HepG2 (cell line): Measurements from ENCODE around the gene TATDN2. TPM values are rescaled to one million over a fixed set of nuclear protein-coding genes. Genes with fewer than 3 reads are reported as not detected.

Experiments used
- ARNT ChIP-seq: fragments of 450-650 bp; IDR thresholded peaks from 2 replicates; pipeline ENCODE4 v1.6.1; 2017
- CHD4 ChIP-seq: fragments of 200-600 bp; sonication (generic); IDR thresholded peaks from 2 replicates; pipeline ENCODE4 v1.7.0; 2017; ENCODE audit warnings: mild to moderate bottlenecking, low read length, borderline replicate concordance
- ELF3 ChIP-seq: IDR thresholded peaks from 2 replicates; pipeline ENCODE4 v1.6.1; 2016; ENCODE audit warnings: missing genetic modification reagents, missing compliant biosample characterization
- FOSL1 ChIP-seq: sonication (generic); formaldehyde crosslinking; IDR thresholded peaks from 2 replicates; pipeline ENCODE4 v1.9.0; 2021; ENCODE audit warnings: missing genetic modification reagents, borderline replicate concordance
- FOXA1 ChIP-seq, 2 experiments: fragments of 450-650 bp in 1 of 2; sonication (generic) in 1 of 2; formaldehyde crosslinking in 1 of 2; IDR thresholded peaks; 2 replicates each; pipeline versions ENCODE4 v1.4.0 to v1.6.1; 2016 to 2020; ENCODE audit warnings: missing genetic modification reagents in 1 of 2
- FOXC1 ChIP-seq: sonication (generic); formaldehyde crosslinking; IDR thresholded peaks from 2 replicates; pipeline ENCODE4 v1.8.0; 2022; ENCODE audit warnings: mild to moderate bottlenecking, missing genetic modification reagents, borderline replicate concordance
- FOXO1 ChIP-seq: sonication (generic); formaldehyde crosslinking; IDR thresholded peaks from 2 replicates; pipeline ENCODE4 v1.4.0; 2020; ENCODE audit warnings: missing genetic modification reagents
- LCORL ChIP-seq, 2 experiments: fragments of 450-650 bp in 1 of 2; sonication (generic) in 1 of 2; formaldehyde crosslinking in 1 of 2; IDR thresholded peaks; 2 replicates each; pipeline versions ENCODE4 v1.5.0 to v1.6.1; 2017 to 2020; ENCODE audit warnings: antibody characterized with exemption in 1 of 2, missing genetic modification reagents in 1 of 2
- RARA ChIP-seq: IDR thresholded peaks from 2 replicates; pipeline ENCODE4 v1.6.1; 2016; ENCODE audit warnings: missing genetic modification reagents, missing compliant biosample characterization
- SIN3A ChIP-seq: IDR thresholded peaks from 2 replicates; pipeline ENCODE4 v1.6.1; 2011; ENCODE audit warnings: low read depth, mild to moderate bottlenecking, control low read depth, low read length, borderline replicate concordance
- SOX13 ChIP-seq, 3 experiments: fragments of 450-650 bp in 1 of 3; sonication (generic) in 1 of 3; formaldehyde crosslinking in 1 of 3; IDR thresholded peaks in 2 of 3; conservative IDR thresholded peaks in 1 of 3; 2 replicates each; pipeline versions ENCODE4 v1.5.0 to v1.6.1; 2016 to 2020; ENCODE audit warnings: antibody characterized with exemption in 1 of 3, mild to moderate bottlenecking in 1 of 3, missing compliant biosample characterization in 1 of 3, missing genetic modification reagents in 1 of 3, moderate library complexity in 1 of 3
- SOX5 ChIP-seq: IDR thresholded peaks from 2 replicates; pipeline ENCODE4 v1.6.1; 2016; ENCODE audit warnings: borderline replicate concordance
- SSRP1 ChIP-seq: IDR thresholded peaks from 2 replicates; pipeline ENCODE4 v1.6.1; 2016; ENCODE audit warnings: control low read depth
- ZBTB3 ChIP-seq: sonication (generic); formaldehyde crosslinking; IDR thresholded peaks from 2 replicates; pipeline ENCODE4 v1.4.0; 2020; ENCODE audit warnings: low read depth, mild to moderate bottlenecking, moderate library complexity, missing genetic modification reagents, borderline replicate concordance
- ZMYM3 ChIP-seq: sonication (generic); formaldehyde crosslinking; IDR thresholded peaks from 2 replicates; pipeline ENCODE4 v1.5.1; 2020; ENCODE audit warnings: mild to moderate bottlenecking, missing genetic modification reagents
- ZNF773 ChIP-seq: sonication (generic); formaldehyde crosslinking; IDR thresholded peaks from 2 replicates; pipeline ENCODE4 v1.4.0; 2020; ENCODE audit warnings: missing genetic modification reagents, borderline replicate concordance
- polyA plus RNA-seq, 8 experiments: library from polyadenylated mRNA; depleted of rRNA in 3 of 8; stranded (reverse) in 7 of 8; unstranded in 1 of 8; fragments of >200 nt; fragmentation: Illumina TruSeq in 4 of 8; extraction: Trizol in 4 of 8; gene quantifications; 2 replicates each; pipeline versions ENCODE4 v1.2.1 to v1.2.3, GENCODE V29; 2011 to 2016; ENCODE audit warnings: low read depth in 4 of 8, missing spikeins in 1 of 8, mixed read lengths in 1 of 8; ENCODE audit not compliant: insufficient read depth in 1 of 8
- total RNA-seq, 5 experiments: library from RNA; depleted of rRNA; stranded (reverse); fragments of >200 nt; fragmentation: Illumina TruSeq; extraction: Trizol; gene quantifications; 2 replicates each; pipeline ENCODE4 v1.2.3, GENCODE V29; 2016; ENCODE audit warnings: low read depth in 1 of 5
- TF ChIP-seq, protein P1 (sequence below): sonication (generic); formaldehyde crosslinking; IDR thresholded peaks from 2 replicates; pipeline ENCODE4 v1.8.0; 2022; ENCODE audit warnings: mild to moderate bottlenecking, missing genetic modification reagents, moderate library complexity
- TF ChIP-seq, protein P2 (sequence below), 2 experiments: sonication (generic) in 1 of 2; formaldehyde crosslinking in 1 of 2; IDR thresholded peaks; 2 replicates each; pipeline versions ENCODE4 v1.6.1 to v1.9.0; 2014 to 2022; ENCODE audit warnings: antibody characterized with exemption in 1 of 2, borderline replicate concordance in 1 of 2, inconsistent platforms in 1 of 2, low read depth in 1 of 2, missing genetic modification reagents in 1 of 2
- TF ChIP-seq, protein P3 (sequence below): sonication (generic); formaldehyde crosslinking; IDR thresholded peaks from 2 replicates; pipeline ENCODE4 v1.4.0; 2020; ENCODE audit warnings: mild to moderate bottlenecking, missing genetic modification reagents, borderline replicate concordance

Gene TATDN2
- total and polyA plus RNA-seq, 2 of the 13 experiments (the other 11 are each of a cell fraction or from before 2014, with no cell fraction given): 12.1 to 21.9 TPM

DNA sequence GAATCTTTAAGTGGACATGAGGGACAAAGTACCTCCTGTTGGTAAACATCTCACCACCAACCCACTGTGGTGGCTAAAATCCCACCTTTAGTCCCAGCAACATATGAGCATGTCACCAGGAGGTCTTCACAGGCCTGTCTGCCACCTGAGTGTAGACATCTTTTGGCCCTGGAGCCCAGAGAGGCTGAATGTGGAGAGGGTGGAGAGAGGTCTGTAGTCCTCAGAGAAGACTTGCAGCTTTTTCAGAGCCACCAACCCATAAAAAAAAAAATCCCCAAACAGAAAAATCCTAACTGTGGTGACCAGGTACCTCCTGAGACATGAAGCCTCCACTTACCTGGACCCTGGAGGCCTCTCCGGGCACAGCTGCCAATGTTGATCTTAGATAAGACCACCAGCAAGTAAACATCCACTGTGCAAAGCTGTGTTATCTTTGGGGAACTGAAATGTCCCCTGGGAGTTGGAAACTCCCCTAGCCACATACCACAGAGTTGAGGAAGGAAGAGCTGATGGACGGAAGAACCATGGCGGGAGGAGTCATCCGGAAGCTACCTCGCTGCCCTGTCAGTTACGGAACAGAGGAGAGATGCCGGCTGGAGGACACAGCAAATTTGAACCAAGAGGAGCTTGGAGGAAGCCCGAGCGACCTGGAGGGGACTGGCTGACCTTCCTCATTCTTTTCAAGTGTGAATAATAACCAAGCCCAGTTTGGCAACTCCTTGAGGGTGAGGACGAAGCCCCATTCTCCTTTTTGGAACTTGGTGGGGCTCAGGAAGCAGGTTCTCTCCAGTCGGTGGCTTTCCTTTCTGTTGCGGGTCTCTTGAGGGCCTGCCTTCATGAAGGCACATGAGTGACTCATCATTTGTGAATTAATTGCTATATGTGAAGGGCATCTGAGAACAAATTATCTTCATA lies 44.5 kb downstream of the TATDN2 start, which contains the start of gene GHRL (continued):
- TF ChIP-seq, protein P1, sequence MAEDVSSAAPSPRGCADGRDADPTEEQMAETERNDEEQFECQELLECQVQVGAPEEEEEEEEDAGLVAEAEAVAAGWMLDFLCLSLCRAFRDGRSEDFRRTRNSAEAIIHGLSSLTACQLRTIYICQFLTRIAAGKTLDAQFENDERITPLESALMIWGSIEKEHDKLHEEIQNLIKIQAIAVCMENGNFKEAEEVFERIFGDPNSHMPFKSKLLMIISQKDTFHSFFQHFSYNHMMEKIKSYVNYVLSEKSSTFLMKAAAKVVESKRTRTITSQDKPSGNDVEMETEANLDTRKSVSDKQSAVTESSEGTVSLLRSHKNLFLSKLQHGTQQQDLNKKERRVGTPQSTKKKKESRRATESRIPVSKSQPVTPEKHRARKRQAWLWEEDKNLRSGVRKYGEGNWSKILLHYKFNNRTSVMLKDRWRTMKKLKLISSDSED (CRISPR knock-in tag): no peak
- TF ChIP-seq SOX5 (CRISPR knock-in tag): peak; percentile 47; the same call in 1 of the 2 replicates
- TF ChIP-seq CHD4: no peak
- TF ChIP-seq, protein P2, sequence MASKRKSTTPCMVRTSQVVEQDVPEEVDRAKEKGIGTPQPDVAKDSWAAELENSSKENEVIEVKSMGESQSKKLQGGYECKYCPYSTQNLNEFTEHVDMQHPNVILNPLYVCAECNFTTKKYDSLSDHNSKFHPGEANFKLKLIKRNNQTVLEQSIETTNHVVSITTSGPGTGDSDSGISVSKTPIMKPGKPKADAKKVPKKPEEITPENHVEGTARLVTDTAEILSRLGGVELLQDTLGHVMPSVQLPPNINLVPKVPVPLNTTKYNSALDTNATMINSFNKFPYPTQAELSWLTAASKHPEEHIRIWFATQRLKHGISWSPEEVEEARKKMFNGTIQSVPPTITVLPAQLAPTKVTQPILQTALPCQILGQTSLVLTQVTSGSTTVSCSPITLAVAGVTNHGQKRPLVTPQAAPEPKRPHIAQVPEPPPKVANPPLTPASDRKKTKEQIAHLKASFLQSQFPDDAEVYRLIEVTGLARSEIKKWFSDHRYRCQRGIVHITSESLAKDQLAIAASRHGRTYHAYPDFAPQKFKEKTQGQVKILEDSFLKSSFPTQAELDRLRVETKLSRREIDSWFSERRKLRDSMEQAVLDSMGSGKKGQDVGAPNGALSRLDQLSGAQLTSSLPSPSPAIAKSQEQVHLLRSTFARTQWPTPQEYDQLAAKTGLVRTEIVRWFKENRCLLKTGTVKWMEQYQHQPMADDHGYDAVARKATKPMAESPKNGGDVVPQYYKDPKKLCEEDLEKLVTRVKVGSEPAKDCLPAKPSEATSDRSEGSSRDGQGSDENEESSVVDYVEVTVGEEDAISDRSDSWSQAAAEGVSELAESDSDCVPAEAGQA (IDR thresholded peaks at IDR 0.05; ENCODE audit: low read depth): no peak
- TF ChIP-seq, protein P2 (CRISPR knock-in tag; IDR thresholded peaks at IDR 0.05; ENCODE audit: borderline replicate concordance): no peak
- no peak for TF ChIP-seq ARNT
- no peak for TF ChIP-seq FOSL1
- no peak for TF ChIP-seq FOXC1 (CRISPR knock-in tag)
- no peak for TF ChIP-seq SIN3A
- no peak for TF ChIP-seq ZBTB3 (CRISPR knock-in tag)
- no peak for TF ChIP-seq LCORL (IDR thresholded peaks at IDR 0.05)
- peak; percentile 77; the same call in 1 of the 2 replicates for TF ChIP-seq LCORL (CRISPR knock-in tag; IDR thresholded peaks at IDR 0.05)
- TF ChIP-seq ELF3 (CRISPR knock-in tag): peak; percentile 61
- TF ChIP-seq SOX13 (IDR thresholded peaks at IDR 0.05): no peak
- peak in 1 of 2 experiments; percentile 78; a peak in 2 of 4 replicates for TF ChIP-seq SOX13 (CRISPR knock-in tag; conservative IDR thresholded peaks at IDR 0.05 in 1 of 2, IDR thresholded peaks at IDR 0.05 in 1 of 2)
- no peak for TF ChIP-seq ZNF773 (CRISPR knock-in tag)
- TF ChIP-seq SSRP1 (CRISPR knock-in tag): 0 out of 2 replicates have a peak, but pooled peaks have one; percentile 32
- peak; percentile 54 for TF ChIP-seq RARA (CRISPR knock-in tag)
- TF ChIP-seq, protein P3, sequence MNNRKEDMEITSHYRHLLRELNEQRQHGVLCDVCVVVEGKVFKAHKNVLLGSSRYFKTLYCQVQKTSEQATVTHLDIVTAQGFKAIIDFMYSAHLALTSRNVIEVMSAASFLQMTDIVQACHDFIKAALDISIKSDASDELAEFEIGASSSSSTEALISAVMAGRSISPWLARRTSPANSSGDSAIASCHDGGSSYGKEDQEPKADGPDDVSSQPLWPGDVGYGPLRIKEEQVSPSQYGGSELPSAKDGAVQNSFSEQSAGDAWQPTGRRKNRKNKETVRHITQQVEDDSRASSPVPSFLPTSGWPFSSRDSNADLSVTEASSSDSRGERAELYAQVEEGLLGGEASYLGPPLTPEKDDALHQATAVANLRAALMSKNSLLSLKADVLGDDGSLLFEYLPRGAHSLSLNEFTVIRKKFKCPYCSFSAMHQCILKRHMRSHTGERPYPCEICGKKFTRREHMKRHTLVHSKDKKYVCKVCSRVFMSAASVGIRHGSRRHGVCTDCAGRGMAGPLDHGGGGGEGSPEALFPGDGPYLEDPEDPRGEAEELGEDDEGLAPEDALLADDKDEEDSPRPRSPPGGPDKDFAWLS: no peak
- 0 out of 2 replicates have a peak, but pooled peaks have one; percentile 16 for TF ChIP-seq ZMYM3 (CRISPR knock-in tag)
- peak; percentile 63 for TF ChIP-seq FOXA1 (IDR thresholded peaks at IDR 0.05)
- TF ChIP-seq FOXA1 (CRISPR knock-in tag; IDR thresholded peaks at IDR 0.05): peak; percentile 95
- peak; percentile 83 for TF ChIP-seq FOXO1 (CRISPR knock-in tag)
